Small intestine (tissue), 7 donors: ENCODE results near the gene RNASE7. TPM values are rescaled to one million over a fixed set of nuclear protein-coding genes. Genes with fewer than 3 reads are reported as not detected.
A peak's percentile ranks its signal among the peaks of the same experiment; 100 is the strongest.

ENCODE experiments used
- DNase-seq, 2 donors: peaks; one replicate each; pipeline versions ENCODE4 v3.0.0 to v3.0.0-alpha.2; 2013
- FAIRE-seq: peaks from 2 replicates; lab custom pipeline; 2012; peaks lifted over from hg19 to GRCh38; lab: Jason Lieb, UNC
- H3K27ac ChIP-seq, 3 donors: one replicate each; pipeline ENCODE4 v1.5.1; 2013; ENCODE audit warnings: low read length in 2 of 3, mild to moderate bottlenecking in 2 of 3, control low read depth in 1 of 3, inconsistent platforms in 1 of 3, low read depth in 1 of 3, moderate library complexity in 1 of 3
- H3K27me3 ChIP-seq, 3 donors: one replicate each; pipeline ENCODE4 v1.6.1; 2013; ENCODE audit warnings: low read length in 3 of 3, inconsistent platforms in 1 of 3; ENCODE audit not compliant: control insufficient read depth in 3 of 3, insufficient read depth in 3 of 3
- H3K36me3 ChIP-seq, 3 donors: one replicate each; pipeline ENCODE4 v1.6.1; 2013; ENCODE audit warnings: low read length in 3 of 3, inconsistent platforms in 1 of 3, low read depth in 1 of 3, mild to moderate bottlenecking in 1 of 3, moderate library complexity in 1 of 3; ENCODE audit not compliant: control insufficient read depth in 3 of 3, insufficient read depth in 2 of 3
- H3K4me1 ChIP-seq, 3 donors: one replicate each; pipeline ENCODE4 v1.6.1; 2013; ENCODE audit warnings: low read length in 2 of 3, inconsistent platforms in 1 of 3, low read depth in 1 of 3, mild to moderate bottlenecking in 1 of 3, moderate library complexity in 1 of 3; ENCODE audit not compliant: control insufficient read depth in 3 of 3, insufficient read depth in 2 of 3
- H3K4me3 ChIP-seq, 3 donors: one replicate each; pipeline ENCODE4 v1.5.1; 2013; ENCODE audit warnings: low read length in 3 of 3, control low read depth in 1 of 3, inconsistent platforms in 1 of 3, low read depth in 1 of 3, mild to moderate bottlenecking in 1 of 3, moderate library complexity in 1 of 3
- H3K9me3 ChIP-seq, 2 donors: one replicate each; pipeline ENCODE4 v1.6.1; 2013; ENCODE audit warnings: low read depth in 1 of 2, low read length in 1 of 2; ENCODE audit not compliant: control insufficient read depth in 2 of 2, insufficient read depth in 1 of 2
- WGBS, 3 donors: extraction: QIAGEN DNeasy Blood & Tissue Kit; methylation state at CpG; one replicate each; pipeline ENCODE4 v1.1.7; 2013; 5-methylcytosine and 5-hydroxymethylcytosine counted together
- polyA plus RNA-seq, 4 donors: library from polyadenylated mRNA; stranded (reverse) in 3 of 4; unstranded in 1 of 4; fragments of 200-250 nt in 3 of 4; fragments of 120-200 nt in 1 of 4; gene quantifications; one replicate each; pipeline versions ENCODE4 v1.2.1 to v1.2.3, GENCODE V29; 2013
- donor health status: healthy with polysubstance abuse.
- donor health status: control.
- donor health status: control.
- donor health status: Bipolar disorder and iron deficiency.
- donor health status: healthy.

RNASE7 gene
- polyA plus RNA-seq, 4 donors, result 0.04 TPM; not detected in 3

- 13 to 20% (median 16%) methylated on average over 49 to 58 of the region's 58 CpGs for WGBS, 3 donors
- DNase-seq (peak in 1 of 2 donors; percentile 62), FAIRE-seq (no peak)
- H3K4me3 ChIP-seq, result peak overlapping the region; percentile 68 to 75 (median 68)
- peaks cover 0 to 19% (median 2%) of the 10 kb centered on the region in 3 donors for H3K36me3 ChIP-seq
- H3K27me3 ChIP-seq, result no peaks in the 10 kb centered on the region
- H3K27ac ChIP-seq, result peak overlapping the region; percentile 54 to 89 (median 55)
- peaks cover 0 to 10% (median 2%) of the 10 kb centered on the region in 3 donors for H3K4me1 ChIP-seq
- no peaks in the 10 kb centered on the region for H3K9me3 ChIP-seq
Measured at GRCh38 chr14:21025371-21026273, 16.5 kb upstream of the RNASE7 start.

DNA sequence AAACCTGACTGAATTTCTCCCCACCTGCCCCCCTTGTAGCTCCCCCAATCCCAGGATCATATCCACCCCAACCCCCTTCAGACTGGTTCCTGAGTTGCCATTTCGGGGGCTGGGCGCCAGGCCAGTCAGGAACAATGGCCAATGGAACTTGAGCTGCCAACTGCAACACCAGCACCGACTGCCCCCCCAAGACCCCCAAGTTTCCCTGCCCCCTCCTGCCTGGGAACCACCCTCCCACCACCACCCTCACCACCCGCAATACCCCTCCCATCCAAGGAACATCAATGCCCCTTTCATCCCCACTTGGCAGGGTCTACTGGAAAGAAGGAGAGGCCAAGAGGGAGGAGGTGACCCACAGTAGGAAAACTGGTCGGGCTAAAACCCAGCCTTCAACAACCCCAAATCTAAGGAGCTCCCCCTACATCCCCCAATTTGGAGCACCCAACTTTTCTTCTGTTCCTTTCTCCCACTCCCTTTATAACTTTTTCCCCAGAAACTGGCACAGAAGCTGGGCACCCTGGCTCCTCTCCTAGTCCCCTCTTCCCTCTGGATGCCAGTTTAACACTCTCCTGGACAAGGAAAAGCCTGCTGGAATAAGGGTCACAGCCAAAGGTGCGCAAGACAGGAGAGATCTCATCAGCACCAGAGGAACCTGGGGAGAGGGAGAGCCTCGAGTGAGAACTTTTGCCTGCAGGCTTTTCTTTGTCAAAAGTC is 15.7 kb upstream of the RNASE7 start:
- Histone ChIP-seq H3K4me1 (peaks cover 0 to 10% (median 2%) of the 10 kb centered on the region in 3 donors), H3K9me3 (no peaks in the 10 kb centered on the region), H3K36me3 (peaks cover 0 to 13% (median 0%) of the 10 kb centered on the region in 3 donors), H3K4me3 (no peak overlapping the region), H3K27me3 (no peaks in the 10 kb centered on the region), H3K27ac (peak overlapping the region in 1 of 3 donors; percentile 63)
- FAIRE-seq (no peak), DNase-seq (no peak)
- WGBS, 3 donors, result 67 to 80% (median 78%) methylated on average over 7 of the region's 7 CpGs

GRCh38 chr14:21026988-21027315 is 15.2 kb upstream of the RNASE7 start:
- no peaks in the 10 kb centered on the region for H3K27me3 ChIP-seq
- peak overlapping the region in 1 of 3 donors; percentile 63 for H3K27ac ChIP-seq
- H3K4me3 ChIP-seq, result no peak overlapping the region
- WGBS, 3 donors, result 31 to 59% (median 54%) methylated on average over 2 to 3 of the region's 3 CpGs
- FAIRE-seq, result no peak
- H3K4me1 ChIP-seq, result peaks cover 0 to 10% (median 2%) of the 10 kb centered on the region in 3 donors
- no peak for DNase-seq
- H3K9me3 ChIP-seq, result no peaks in the 10 kb centered on the region
- peaks cover 0 to 7% (median 0%) of the 10 kb centered on the region in 3 donors for H3K36me3 ChIP-seq

GRCh38 chr14:21029917-21030316 is 12.2 kb upstream of the RNASE7 start, which contains the start of gene TPPP2:
TPPP2 (plus strand) TSS chr14:21030217; CDS start chr14:21030582, 365 bp downstream.
- WGBS, 3 donors, result 92 to 97% (median 94%) methylated on average over 5 of the region's 5 CpGs
- DNase-seq (no peak), FAIRE-seq (no peak)
- Histone ChIP-seq H3K27ac (no peak within 1 kb of the TSS), H3K27me3 (no peaks in the 10 kb centered on the region), H3K36me3 (no peaks in the 10 kb centered on the region), H3K9me3 (no peaks in the 10 kb centered on the region), H3K4me3 (no peak within 1 kb of the TSS), H3K4me1 (no peaks in the 10 kb centered on the region)

GRCh38 chr14:21030531-21030930 is 11.6 kb upstream of the RNASE7 start:
- 86 to 93% (median 91%) methylated on average over 12 of the region's 12 CpGs for WGBS, 3 donors
- Histone ChIP-seq H3K36me3 (no peaks in the 10 kb centered on the region), H3K4me1 (no peaks in the 10 kb centered on the region), H3K9me3 (no peaks in the 10 kb centered on the region), H3K27me3 (no peaks in the 10 kb centered on the region), H3K27ac (no peak overlapping the region), H3K4me3 (no peak overlapping the region)
- FAIRE-seq (no peak), DNase-seq (no peak)

DNA sequence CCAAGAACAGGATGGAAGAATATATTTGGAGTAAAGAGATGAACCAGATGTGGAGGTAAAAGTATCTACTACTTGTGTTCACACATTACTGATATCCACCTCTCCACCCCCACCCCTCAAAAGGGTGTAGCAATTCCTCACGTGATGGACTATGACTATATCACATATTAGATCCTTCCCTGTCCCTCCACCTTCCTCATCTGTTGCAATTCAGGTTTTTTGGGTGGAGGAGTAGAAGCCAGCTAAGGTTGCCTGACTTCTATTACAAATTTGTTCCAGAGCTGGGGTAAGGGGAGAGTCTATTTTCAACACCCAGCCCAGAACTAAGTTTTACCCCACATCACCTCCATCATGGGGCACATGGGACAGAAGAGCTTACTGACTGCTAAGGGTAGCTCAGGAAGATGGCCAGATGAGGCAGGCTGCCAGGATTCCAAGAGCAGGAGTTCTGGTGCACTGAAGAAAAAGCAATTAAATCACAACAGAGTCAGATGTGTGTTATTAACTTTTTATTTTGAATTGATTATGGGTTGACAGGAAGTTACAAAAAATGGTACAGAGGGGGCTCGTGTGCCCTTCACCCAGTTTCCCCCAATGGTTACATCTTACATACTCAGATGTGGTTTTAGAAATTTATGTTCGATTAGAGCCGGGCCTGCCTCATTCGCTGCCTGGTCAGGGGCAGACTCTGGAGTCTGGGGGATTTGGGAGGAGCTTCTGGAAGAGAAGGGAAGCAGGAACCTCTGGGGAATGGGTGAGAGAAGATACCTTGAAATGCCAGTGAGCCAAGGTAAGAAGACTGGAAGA is 9.6 kb upstream of the RNASE7 start:
- Histone ChIP-seq H3K36me3 (no peaks in the 10 kb centered on the region), H3K27ac (no peak overlapping the region), H3K9me3 (no peaks in the 10 kb centered on the region), H3K4me1 (peaks cover 0 to 6% (median 0%) of the 10 kb centered on the region in 3 donors), H3K4me3 (no peak overlapping the region), H3K27me3 (no peaks in the 10 kb centered on the region)
- 60 to 83% (median 81%) methylated on average over 5 of the region's 5 CpGs for WGBS, 3 donors
- FAIRE-seq (no peak), DNase-seq (no peak)

- 92 to 94% (median 93%) methylated on average over 4 of the region's 4 CpGs for WGBS, 3 donors
- FAIRE-seq (no peak), DNase-seq (no peak)
- no peak overlapping the region for H3K27ac ChIP-seq
- no peak overlapping the region for H3K4me3 ChIP-seq
- no peaks in the 10 kb centered on the region for H3K27me3 ChIP-seq
- peaks cover 0 to 11% (median 0%) of the 10 kb centered on the region in 3 donors for H3K4me1 ChIP-seq
- H3K9me3 ChIP-seq, result no peaks in the 10 kb centered on the region
- H3K36me3 ChIP-seq, result no peaks in the 10 kb centered on the region
Measured at GRCh38 chr14:21033133-21033698, 8.9 kb upstream of the RNASE7 start.
